Measurements from ENCODE around the gene PPARD. TPM values are rescaled to one million over a fixed set of nuclear protein-coding genes. Genes with fewer than 3 reads are reported as not detected.
"Not testable (repeated sequence)": the region's sequence is repeated elsewhere in the genome, so short reads cannot be mapped to it uniquely, and the experiment has no call there.

The PPARD gene
- total and polyA plus RNA-seq, 2 of the 13 experiments (the other 11 are each of a cell fraction or from before 2014, with no cell fraction given): 6.1 to 13.3 TPM

DNA sequence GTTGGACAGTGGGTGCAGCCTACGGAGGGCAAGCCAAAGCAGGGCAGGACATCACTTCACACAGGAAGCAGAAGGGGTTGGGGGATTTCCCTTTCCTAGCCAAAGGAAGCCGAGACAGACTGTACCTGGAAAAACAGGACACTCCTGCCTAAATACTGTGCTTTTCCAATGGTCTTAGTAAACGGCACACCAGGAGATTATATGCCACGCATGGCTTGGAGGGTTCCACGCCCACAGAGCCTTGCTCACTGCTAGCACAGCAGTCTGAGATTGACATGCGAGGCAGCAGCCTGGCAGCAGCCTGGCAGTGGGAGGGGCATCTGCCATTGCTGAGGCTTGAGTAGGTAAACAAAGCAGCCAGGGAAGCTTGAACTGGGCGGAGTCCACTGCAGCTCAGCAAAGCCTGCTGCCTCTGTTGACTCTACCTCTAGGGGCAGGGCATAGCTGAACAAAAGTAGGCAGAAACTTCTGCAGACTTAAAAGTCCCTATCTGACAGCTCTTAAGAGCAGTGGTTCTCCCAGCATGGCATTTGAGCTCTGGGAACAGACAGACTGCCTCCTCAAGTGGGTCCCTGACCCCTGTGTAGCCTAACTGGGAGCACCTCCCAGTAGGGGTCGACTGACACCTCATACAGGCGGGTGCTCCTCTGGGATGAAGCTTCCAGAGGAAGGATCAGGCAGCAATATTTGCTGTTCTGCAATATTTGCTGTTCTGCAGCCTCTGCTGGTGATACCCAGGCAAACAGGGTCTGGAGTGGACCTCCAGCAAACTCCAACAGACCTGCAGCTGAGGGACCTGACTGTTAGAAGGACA lies 10.1 kb upstream of the PPARD start (continued):
- TF ChIP-seq KLF11 (CRISPR knock-in tag; IDR thresholded peaks at IDR 0.05) (peak; percentile 94), GATAD2A (CRISPR knock-in tag; IDR thresholded peaks at IDR 0.05) (peak; percentile 87), ARNTL (CRISPR knock-in tag; IDR thresholded peaks at IDR 0.05) (peak; percentile 50; the same call in 1 of the 2 replicates), RXRB (CRISPR knock-in tag; IDR thresholded peaks at IDR 0.05; ENCODE audit: borderline replicate concordance) (peak; percentile 60), MXI1 (IDR thresholded peaks at IDR 0.05; ENCODE audit: borderline replicate concordance, low read depth, low read length) (peak; percentile 45; the same call in 1 of the 3 replicates), NR2F6 (CRISPR knock-in tag; IDR thresholded peaks at IDR 0.05) (peak; percentile 66; the same call in 1 of the 2 replicates), HOXA3 (CRISPR knock-in tag; IDR thresholded peaks at IDR 0.05) (peak; percentile 85), ZSCAN21 (CRISPR knock-in tag; IDR thresholded peaks at IDR 0.05; ENCODE audit: borderline replicate concordance) (0 out of 2 replicates have a peak, but pooled peaks have one; percentile 28), ZNF687 (CRISPR knock-in tag; IDR thresholded peaks at IDR 0.05) (peak; percentile 87), GMEB1 (CRISPR knock-in tag; IDR thresholded peaks at IDR 0.05; ENCODE audit: borderline replicate concordance) (peak; percentile 25; the same call in 1 of the 2 replicates)
- TF ChIP-seq, protein P1, sequence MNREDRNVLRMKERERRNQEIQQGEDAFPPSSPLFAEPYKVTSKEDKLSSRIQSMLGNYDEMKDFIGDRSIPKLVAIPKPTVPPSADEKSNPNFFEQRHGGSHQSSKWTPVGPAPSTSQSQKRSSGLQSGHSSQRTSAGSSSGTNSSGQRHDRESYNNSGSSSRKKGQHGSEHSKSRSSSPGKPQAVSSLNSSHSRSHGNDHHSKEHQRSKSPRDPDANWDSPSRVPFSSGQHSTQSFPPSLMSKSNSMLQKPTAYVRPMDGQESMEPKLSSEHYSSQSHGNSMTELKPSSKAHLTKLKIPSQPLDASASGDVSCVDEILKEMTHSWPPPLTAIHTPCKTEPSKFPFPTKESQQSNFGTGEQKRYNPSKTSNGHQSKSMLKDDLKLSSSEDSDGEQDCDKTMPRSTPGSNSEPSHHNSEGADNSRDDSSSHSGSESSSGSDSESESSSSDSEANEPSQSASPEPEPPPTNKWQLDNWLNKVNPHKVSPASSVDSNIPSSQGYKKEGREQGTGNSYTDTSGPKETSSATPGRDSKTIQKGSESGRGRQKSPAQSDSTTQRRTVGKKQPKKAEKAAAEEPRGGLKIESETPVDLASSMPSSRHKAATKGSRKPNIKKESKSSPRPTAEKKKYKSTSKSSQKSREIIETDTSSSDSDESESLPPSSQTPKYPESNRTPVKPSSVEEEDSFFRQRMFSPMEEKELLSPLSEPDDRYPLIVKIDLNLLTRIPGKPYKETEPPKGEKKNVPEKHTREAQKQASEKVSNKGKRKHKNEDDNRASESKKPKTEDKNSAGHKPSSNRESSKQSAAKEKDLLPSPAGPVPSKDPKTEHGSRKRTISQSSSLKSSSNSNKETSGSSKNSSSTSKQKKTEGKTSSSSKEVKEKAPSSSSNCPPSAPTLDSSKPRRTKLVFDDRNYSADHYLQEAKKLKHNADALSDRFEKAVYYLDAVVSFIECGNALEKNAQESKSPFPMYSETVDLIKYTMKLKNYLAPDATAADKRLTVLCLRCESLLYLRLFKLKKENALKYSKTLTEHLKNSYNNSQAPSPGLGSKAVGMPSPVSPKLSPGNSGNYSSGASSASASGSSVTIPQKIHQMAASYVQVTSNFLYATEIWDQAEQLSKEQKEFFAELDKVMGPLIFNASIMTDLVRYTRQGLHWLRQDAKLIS (CRISPR knock-in tag; IDR thresholded peaks at IDR 0.05): 0 out of 2 replicates have a peak, but pooled peaks have one; percentile 59
- not testable (repeated sequence) for TF ChIP-seq NR2F6 (IDR thresholded peaks at IDR 0.05)
- TF ChIP-seq, protein P2, sequence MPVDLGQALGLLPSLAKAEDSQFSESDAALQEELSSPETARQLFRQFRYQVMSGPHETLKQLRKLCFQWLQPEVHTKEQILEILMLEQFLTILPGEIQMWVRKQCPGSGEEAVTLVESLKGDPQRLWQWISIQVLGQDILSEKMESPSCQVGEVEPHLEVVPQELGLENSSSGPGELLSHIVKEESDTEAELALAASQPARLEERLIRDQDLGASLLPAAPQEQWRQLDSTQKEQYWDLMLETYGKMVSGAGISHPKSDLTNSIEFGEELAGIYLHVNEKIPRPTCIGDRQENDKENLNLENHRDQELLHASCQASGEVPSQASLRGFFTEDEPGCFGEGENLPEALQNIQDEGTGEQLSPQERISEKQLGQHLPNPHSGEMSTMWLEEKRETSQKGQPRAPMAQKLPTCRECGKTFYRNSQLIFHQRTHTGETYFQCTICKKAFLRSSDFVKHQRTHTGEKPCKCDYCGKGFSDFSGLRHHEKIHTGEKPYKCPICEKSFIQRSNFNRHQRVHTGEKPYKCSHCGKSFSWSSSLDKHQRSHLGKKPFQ (CRISPR knock-in tag; IDR thresholded peaks at IDR 0.05; ENCODE audit: insufficient replicate concordance): peak; percentile 16

Data from HepG2 (cell line).